Pancreas (tissue), 10 donors: ENCODE results near the gene CSMD2. TPM values are rescaled to one million over a fixed set of nuclear protein-coding genes. Genes with fewer than 3 reads are reported as not detected.

ENCODE experiments used
- ATAC-seq, 4 donors: fragments of 200-7000 bp; cut with Tn5 transposase; one replicate each; pipeline versions ENCODE4 v1.8.0 to v1.9.1; 2020; ENCODE audit warnings: mild to moderate bottlenecking in 4 of 4, moderate library complexity in 4 of 4
- DNase-seq, 6 donors: peaks; one replicate each; pipeline ENCODE4 v3.0.0-alpha.2; 2020
- FAIRE-seq: peaks from 2 replicates; lab custom pipeline; 2012; peaks lifted over from hg19 to GRCh38; lab: Jason Lieb, UNC
- H3K27ac ChIP-seq, 4 donors: fragments of 200-600 bp; sonication (generic); 1 replicate in 3 of 4; 2 replicates in 1 of 4; pipeline versions ENCODE4 v1.5.0 to v1.8.0; 2020
- H3K27me3 ChIP-seq, 4 donors: fragments of 200-600 bp; one replicate each; pipeline ENCODE4 v1.8.0; 2021
- H3K36me3 ChIP-seq, 3 donors: fragments of 200-600 bp; sonication (generic) in 1 of 3; one replicate each; pipeline versions ENCODE4 v1.5.0 to v1.8.0; 2020 to 2021
- H3K4me1 ChIP-seq, 3 donors: fragments of 200-600 bp; one replicate each; pipeline ENCODE4 v1.8.0; 2021
- H3K4me3 ChIP-seq, 4 donors: fragments of 200-600 bp; sonication (generic) in 2 of 4; one replicate each; pipeline versions ENCODE4 v1.5.0 to v1.8.0; 2020 to 2021
- H3K9me3 ChIP-seq, 4 donors: fragments of 200-600 bp; one replicate each; pipeline ENCODE4 v1.8.0; 2021
- CTCF ChIP-seq, 4 donors: fragments of 200-600 bp; sonication (generic) in 3 of 4; IDR thresholded peaks; one replicate each; pipeline versions ENCODE4 v1.5.0 to v1.8.0; 2021; ENCODE audit warnings: antibody characterized with exemption in 4 of 4
- WGBS, 2 donors: extraction: QIAGEN DNeasy Blood & Tissue Kit; methylation state at CpG; one replicate each; pipeline ENCODE4 v1.1.7; 2013; 5-methylcytosine and 5-hydroxymethylcytosine counted together
- intact Hi-C, 3 donors: fragments of 100-400 bp; cut with DNase I; formaldehyde crosslinking; loops; one replicate each; pipeline versions ENCODE4 v1.11.1 to v1.14.2; 2022
- polyA plus RNA-seq, 2 donors: library from polyadenylated mRNA; stranded (reverse); fragments of 200-250 nt; gene quantifications; one replicate each; pipeline ENCODE4 v1.2.3, GENCODE V29; 2013
- total RNA-seq, 6 donors: library from RNA; stranded (reverse); fragmentation: NEBNext Ultra II Directional in 4 of 6; extraction: Animal tissue kit (Norgen Biotek cat#: 25700) in 4 of 6; gene quantifications; one replicate each; pipeline versions ENCODE4 v1.2.1 to v1.2.4, GENCODE V29; 2021 to 2023
- donor health status: healthy with polysubstance abuse.
- donor health status: DM: no; HTN: no; CAD: no; lungs with moderate emphysema.
- donor health status: DM: no; HTN: no; CAD: no.
- donor health status: control.
- donor health status: control.
- donor health status: Bipolar disorder and iron deficiency.
- donor health status: DM: yes; HTN: yes; CAD: no.
- donor health status: DM: no; HTN: no; CAD: no.
- donor health status: DM: no; HTN: no; CAD: no.
- donor health status: DM: yes; HTN: yes; CAD: no.

CSMD2 gene
- total and polyA plus RNA-seq, 8 donors, result 0.04 to 2.0 (median 0.36) TPM

- H3K4me1 ChIP-seq, result no peaks in the 10 kb centered on the region
- H3K27ac ChIP-seq, result no peak overlapping the region
- intact Hi-C loops, result no loop called here
- TF ChIP-seq CTCF (IDR thresholded peaks at IDR 0.05), result no peak
- no peaks in the 10 kb centered on the region for H3K27me3 ChIP-seq
- no peak for DNase-seq
- no peaks in the 10 kb centered on the region for H3K9me3 ChIP-seq
- WGBS, 2 donors, result 96% methylated on average over 9 of the region's 9 CpGs
- no peak for FAIRE-seq
- no peak for ATAC-seq
- peaks cover 0 to 32% (median 7%) of the 10 kb centered on the region in 3 donors for H3K36me3 ChIP-seq
- no peak overlapping the region for H3K4me3 ChIP-seq
Measured at GRCh38 chr1:33494929-33495328, 670.1 kb downstream of the CSMD2 start.

DNA sequence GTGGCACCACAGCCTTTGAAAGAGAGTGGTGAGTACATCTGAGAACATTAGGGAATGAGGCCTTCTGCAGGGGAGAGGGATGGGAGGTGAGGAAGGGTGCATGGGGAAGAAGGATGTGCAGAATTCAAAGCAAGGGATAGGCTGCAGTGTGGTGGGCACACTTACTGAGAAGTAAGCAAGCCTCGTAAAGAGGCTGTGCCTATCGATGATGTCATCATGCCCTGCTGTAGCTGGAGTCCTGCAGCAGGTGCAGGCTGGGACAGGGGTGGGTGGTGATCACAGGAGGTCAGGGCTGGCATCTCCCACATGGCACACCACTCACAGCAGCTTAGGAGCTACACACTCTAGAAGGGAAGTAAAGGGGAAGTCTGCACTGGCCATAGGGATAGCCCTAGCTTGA, 676.4 kb downstream of the CSMD2 start:
- TF ChIP-seq CTCF (IDR thresholded peaks at IDR 0.05), result no peak
- H3K27me3 ChIP-seq, result no peaks in the 10 kb centered on the region
- WGBS, 2 donors, result 95 to 100% methylated on average over 2 of the region's 2 CpGs
- no peaks in the 10 kb centered on the region for H3K4me1 ChIP-seq
- H3K4me3 ChIP-seq, result no peak overlapping the region
- no peaks in the 10 kb centered on the region for H3K9me3 ChIP-seq
- ATAC-seq (no peak), DNase-seq (no peak), FAIRE-seq (no peak)
- no peak overlapping the region for H3K27ac ChIP-seq
- intact Hi-C loops, result no loop called here
- H3K36me3 ChIP-seq, result peaks cover 0 to 19% (median 11%) of the 10 kb centered on the region in 3 donors

DNA sequence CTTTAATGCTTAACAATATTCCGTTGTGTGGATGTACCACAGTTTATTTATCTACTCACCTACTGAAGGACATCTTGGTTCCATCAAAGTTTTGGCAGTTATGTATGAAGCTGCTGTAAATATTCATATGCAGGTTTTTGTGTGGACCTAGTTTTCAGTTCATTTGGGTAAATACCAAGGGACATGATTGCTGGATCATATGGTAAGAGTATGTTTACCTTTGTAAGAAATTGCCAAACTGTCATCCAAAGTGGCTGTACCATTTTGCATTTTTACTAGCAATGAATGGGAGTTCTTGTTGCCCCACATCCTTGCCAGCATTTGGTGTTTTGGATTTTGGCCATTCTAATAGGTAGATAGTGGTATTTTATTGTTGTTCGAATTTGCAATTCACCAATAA, 682.6 kb downstream of the CSMD2 start:
- no peak for TF ChIP-seq CTCF (IDR thresholded peaks at IDR 0.05)
- no peaks in the 10 kb centered on the region for H3K27me3 ChIP-seq
- no peak overlapping the region for H3K4me3 ChIP-seq
- H3K4me1 ChIP-seq, result no peaks in the 10 kb centered on the region
- no peak overlapping the region for H3K27ac ChIP-seq
- intact Hi-C loops, result no loop called here
- no peaks in the 10 kb centered on the region for H3K36me3 ChIP-seq
- WGBS, 2 donors, result 92 to 94% methylated on average over 2 of the region's 2 CpGs
- ATAC-seq (no peak), FAIRE-seq (no peak), DNase-seq (no peak)
- H3K9me3 ChIP-seq, result no peaks in the 10 kb centered on the region

DNA sequence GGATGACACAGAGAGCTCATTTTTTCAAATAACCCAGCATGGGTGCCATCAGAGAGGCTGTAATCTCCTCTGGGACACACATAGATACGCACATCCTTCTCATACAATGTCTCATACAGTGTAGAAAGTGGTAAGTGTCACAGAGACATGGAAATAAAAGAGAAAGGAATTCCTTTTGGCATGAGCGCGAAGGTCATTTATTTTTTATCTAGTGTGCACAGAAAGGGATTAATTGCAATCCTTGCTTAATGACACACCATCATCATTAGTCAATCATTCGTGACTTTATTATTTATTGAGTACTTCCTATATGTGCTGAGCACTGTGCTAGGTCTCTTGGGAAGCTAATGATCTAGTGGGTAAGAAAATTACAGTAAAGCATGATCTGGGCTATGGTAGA, 687.6 kb downstream of the CSMD2 start:
- H3K27me3 ChIP-seq, result no peaks in the 10 kb centered on the region
- H3K9me3 ChIP-seq, result no peaks in the 10 kb centered on the region
- 71 to 73% methylated on average over 4 of the region's 4 CpGs for WGBS, 2 donors
- intact Hi-C loops, result no loop called here
- no peak overlapping the region for H3K4me3 ChIP-seq
- ATAC-seq (no peak), FAIRE-seq (no peak), DNase-seq (no peak)
- H3K27ac ChIP-seq, result no peak overlapping the region
- no peaks in the 10 kb centered on the region for H3K36me3 ChIP-seq
- H3K4me1 ChIP-seq, result peaks cover 0 to 7% (median 0%) of the 10 kb centered on the region in 3 donors
- no peak for TF ChIP-seq CTCF (IDR thresholded peaks at IDR 0.05)

DNA sequence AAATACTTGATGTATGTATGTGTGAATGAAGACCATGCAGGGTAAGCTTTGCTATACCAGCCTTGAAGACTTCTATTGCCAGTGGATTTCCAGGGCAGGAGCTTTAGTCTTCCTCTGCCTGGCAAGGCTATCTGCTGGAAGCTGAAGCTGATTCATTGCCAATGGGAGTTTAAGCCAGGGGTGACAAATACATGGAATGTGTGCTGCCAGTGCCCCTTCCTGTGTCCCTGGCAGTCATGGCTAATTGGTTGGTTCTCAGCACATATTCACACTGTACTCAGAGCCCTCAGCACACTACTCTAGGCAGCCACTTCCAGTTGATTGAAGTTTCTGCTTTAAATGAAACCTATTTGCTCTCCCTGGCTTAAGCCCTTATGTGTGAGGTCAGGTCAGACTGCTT, 691.1 kb downstream of the CSMD2 start:
- FAIRE-seq, result no peak

More for the DNA sequence above, 691.1 kb downstream of the CSMD2 start:
- Histone ChIP-seq H3K4me3 (no peak overlapping the region), H3K27ac (no peak overlapping the region), H3K4me1 (peaks cover 0 to 7% (median 0%) of the 10 kb centered on the region in 3 donors), H3K36me3 (no peaks in the 10 kb centered on the region), H3K27me3 (no peaks in the 10 kb centered on the region), H3K9me3 (no peaks in the 10 kb centered on the region)
- intact Hi-C loops, result no loop called here
- no peak for DNase-seq
- TF ChIP-seq CTCF (IDR thresholded peaks at IDR 0.05), result no peak
- ATAC-seq, result no peak
